PC-3 (cell line): Measurements from ENCODE around the gene NEDD9. TPM values are rescaled to one million over a fixed set of nuclear protein-coding genes. Genes with fewer than 3 reads are reported as not detected.

Source experiments
- ATAC-seq: fragments of 200-7000 bp; cut with Tn5 transposase; 2 replicates; pipeline ENCODE4 v1.9.1; 2020; ENCODE audit warnings: mild to moderate bottlenecking, moderate library complexity
- BruUV-seq: library from RNA; stranded (reverse); fragments of 400-500 nt; replicated peaks from 2 replicates; lab custom pipeline; 2021; lab: Mats Ljungman, UMichigan
- CTCF ChIA-PET: fragments of 300-600 bp; sonication (Branson Sonifier 250); formaldehyde crosslinking; loops from one replicate; lab custom pipeline; 2022; ENCODE audit warnings: antibody characterized with exemption; lab: Charles Lee
- POLR2A ChIA-PET: fragments of 300-600 bp; sonication (Branson Sonifier 250); formaldehyde crosslinking; loops from one replicate; lab custom pipeline; 2022; ENCODE audit warnings: antibody characterized with exemption; ENCODE audit not compliant: unreplicated experiment; lab: Charles Lee
- DNase-seq: peaks from one replicate; pipeline ENCODE4 v3.0.0-alpha.2; 2015
- H2AFZ ChIP-seq: fragments of 300-600 bp; sonication (generic); 2 replicates; pipeline ENCODE4 v1.6.0; 2016; ENCODE audit warnings: antibody characterized with exemption, low read length
- H3F3A ChIP-seq: fragments of 300-600 bp; sonication (generic); one replicate; pipeline ENCODE4 v1.6.0; 2017; ENCODE audit warnings: antibody characterized with exemption, low read length, control low read depth, mild to moderate bottlenecking; ENCODE audit not compliant: unreplicated experiment
- H3K27ac ChIP-seq: fragments of 300-600 bp; sonication (generic); 2 replicates; pipeline ENCODE4 v1.5.1; 2016; ENCODE audit warnings: mild to moderate bottlenecking, low read length
- H3K27me3 ChIP-seq: fragments of 300-600 bp; sonication (generic); 2 replicates; pipeline ENCODE4 v1.6.1; 2016; ENCODE audit warnings: low read length, mixed read lengths
- H3K36me3 ChIP-seq: fragments of 300-600 bp; sonication (generic); 2 replicates; pipeline ENCODE4 v1.6.1; 2016; ENCODE audit warnings: low read depth, mixed run types, low read length, mixed read lengths
- H3K4me1 ChIP-seq: fragments of 300-600 bp; sonication (generic); 2 replicates; pipeline ENCODE4 v1.5.1; 2016; ENCODE audit warnings: low read length; ENCODE audit not compliant: insufficient read depth
- H3K4me2 ChIP-seq: fragments of 300-600 bp; sonication (generic); 2 replicates; pipeline ENCODE4 v1.6.0; 2016; ENCODE audit warnings: low read length
- H3K4me3 ChIP-seq: fragments of 300-600 bp; sonication (generic); 2 replicates; pipeline ENCODE4 v1.5.1; 2016; ENCODE audit warnings: mild to moderate bottlenecking, low read length, mixed read lengths
- H3K79me2 ChIP-seq: fragments of 300-600 bp; sonication (generic); 2 replicates; pipeline ENCODE4 v1.6.1; 2017; ENCODE audit warnings: low read length, mixed read lengths
- H3K9ac ChIP-seq: fragments of 300-600 bp; sonication (generic); 2 replicates; pipeline ENCODE4 v1.6.0; 2016; ENCODE audit warnings: mild to moderate bottlenecking, low read length
- H3K9me2 ChIP-seq: fragments of 300-600 bp; sonication (generic); replicated peaks from 2 replicates; pipeline ENCODE4 v1.6.1; 2016; ENCODE audit warnings: mixed run types, low read length, mixed read lengths
- H3K9me3 ChIP-seq: fragments of 300-600 bp; sonication (generic); 2 replicates; pipeline ENCODE4 v1.6.1; 2016; ENCODE audit warnings: low read length, mixed read lengths
- H4K20me1 ChIP-seq: fragments of 300-600 bp; sonication (generic); 2 replicates; pipeline ENCODE4 v1.6.1; 2016; ENCODE audit warnings: low read length, mixed read lengths
- CTCF ChIP-seq: fragments of 300-600 bp; sonication (generic); conservative IDR thresholded peaks from 2 replicates; pipeline ENCODE4 v1.5.1; 2017; ENCODE audit warnings: antibody characterized with exemption, low read depth, mild to moderate bottlenecking, low read length
- EZH2 ChIP-seq: fragments of 300-600 bp; sonication (generic); IDR thresholded peaks from one replicate; pipeline ENCODE4 v1.6.1; 2017; ENCODE audit warnings: antibody characterized with exemption, mild to moderate bottlenecking, low read length; ENCODE audit not compliant: unreplicated experiment
- EZH2phosphoT487 ChIP-seq: fragments of 300-600 bp; sonication (generic); IDR thresholded peaks from 2 replicates; pipeline ENCODE4 v1.6.1; 2018; ENCODE audit warnings: mild to moderate bottlenecking, antibody characterized with exemption, low read length, borderline replicate concordance
- intact Hi-C: fragments of 100-400 bp; cut with micrococcal nuclease; formaldehyde crosslinking; loops from 2 replicates; pipeline ENCODE4 v1.9.0; 2023
- total RNA-seq: library from RNA; depleted of rRNA; stranded (reverse); fragments of >200 nt; gene quantifications from 2 replicates; pipeline ENCODE4 v1.2.3, GENCODE V29; 2014

The NEDD9 gene
- total RNA-seq, 1 experiment from 2014 or later, result 12.1 TPM

GRCh38 chr6:11142296-11143027 is 90.0 kb downstream of the NEDD9 start:
- Histone ChIP-seq H3K9me3 (no peaks in the 10 kb centered on the region), H2AFZ (no peak overlapping the region), H3K36me3 (no peaks in the 10 kb centered on the region), H3K4me2 (no peak overlapping the region), H3K27ac (no peak overlapping the region), H3K4me3 (no peak overlapping the region), H3K9ac (no peak overlapping the region), H3K79me2 (no peaks in the 10 kb centered on the region), H3F3A (no peaks in the 10 kb centered on the region), H4K20me1 (no peaks in the 10 kb centered on the region), H3K4me1 (peaks cover 15% of the 10 kb centered on the region), H3K9me2 (no peaks in the 10 kb centered on the region), H3K27me3 (no peaks in the 10 kb centered on the region)
- TF ChIP-seq EZH2phosphoT487 (no peak), CTCF (no peak), EZH2 (no peak)
- POLR2A ChIA-PET, result no interaction called here
- ATAC-seq (no peak), DNase-seq (peak; percentile 35)
- CTCF ChIA-PET, result no interaction called here
- BruUV-seq, result no TSS peak
- intact Hi-C loops, result loop anchor here (2.0 to 10.0 kb wide), 3 partner anchors 48 to 292 kb away; no protein-coding TSS in a partner anchor

DNA sequence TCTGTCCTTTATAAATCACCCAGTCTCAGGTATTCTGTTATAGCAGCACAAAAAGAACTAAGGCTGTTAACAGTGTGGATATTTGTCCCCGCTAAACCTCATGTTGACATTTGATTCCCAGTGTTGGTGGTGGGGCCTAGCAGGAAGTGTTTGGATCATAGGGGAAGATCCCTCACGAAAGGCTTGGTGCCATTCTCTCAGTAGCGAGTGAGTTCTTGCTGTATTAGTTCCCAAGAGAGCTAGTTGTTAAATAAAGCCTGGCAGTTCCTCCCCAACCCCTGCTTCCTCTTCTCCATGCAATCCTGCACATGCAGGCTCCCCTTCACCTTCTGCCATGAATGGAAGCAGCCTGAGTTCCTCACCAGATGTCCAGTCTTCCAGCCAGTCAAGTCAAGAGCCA is 91.2 kb downstream of the NEDD9 start:
- no TSS peak for BruUV-seq
- CTCF ChIA-PET, result no interaction called here
- intact Hi-C loops, result loop anchor here (5.0 to 10.0 kb wide), 2 partner anchors 156 to 294 kb away; no protein-coding TSS in a partner anchor

More for the DNA sequence above, 91.2 kb downstream of the NEDD9 start:
- no peaks in the 10 kb centered on the region for H3K9me2 ChIP-seq
- H4K20me1 ChIP-seq, result no peaks in the 10 kb centered on the region
- no peak for TF ChIP-seq EZH2phosphoT487
- TF ChIP-seq EZH2, result no peak
- TF ChIP-seq CTCF, result no peak
- POLR2A ChIA-PET, result no interaction called here
- H2AFZ ChIP-seq, result no peak overlapping the region
- H3K36me3 ChIP-seq, result no peaks in the 10 kb centered on the region
- no peak overlapping the region for H3K4me2 ChIP-seq
- H3K4me1 ChIP-seq, result peaks cover 20% of the 10 kb centered on the region
- H3K79me2 ChIP-seq, result no peaks in the 10 kb centered on the region
- ATAC-seq (no peak), DNase-seq (no peak)
- no peaks in the 10 kb centered on the region for H3K9me3 ChIP-seq
- H3K27me3 ChIP-seq, result no peaks in the 10 kb centered on the region
- H3F3A ChIP-seq, result no peaks in the 10 kb centered on the region
- no peak overlapping the region for H3K4me3 ChIP-seq
- H3K27ac ChIP-seq, result no peak overlapping the region
- no peak overlapping the region for H3K9ac ChIP-seq
